Inferior parietal cortex (tissue), 1 donor: Measurements from ENCODE around the gene LRRC8E.
A peak's percentile ranks its signal among the peaks of the same experiment; 100 is the strongest.

ENCODE experiments used
- DNase-seq: peaks from one replicate; pipeline ENCODE4 v3.0.0-alpha.2; 2016; ENCODE audit errors: extremely low spot score

Gene LRRC8E

GRCh38 chr19:7932276-7932929, 44.1 kb downstream of the LRRC8E start:
- DNase-seq, result no peak

GRCh38 chr19:7932930-7933300, 44.6 kb downstream of the LRRC8E start:
- DNase-seq, result no peak

GRCh38 chr19:7933411-7933810, 45.1 kb downstream of the LRRC8E start:
- DNase-seq, result no peak

GRCh38 chr19:7933828-7934725, 45.8 kb downstream of the LRRC8E start:
- no peak for DNase-seq

- DNase-seq, result no peak
Observed at GRCh38 chr19:7934766-7935165, 46.5 kb downstream of the LRRC8E start.

- no peak for DNase-seq
Observed at GRCh38 chr19:7940841-7941240, 52.5 kb downstream of the LRRC8E start.

GRCh38 chr19:7941895-7942596, 53.7 kb downstream of the LRRC8E start:
- DNase-seq, result no peak

GRCh38 chr19:7942981-7943443, 54.7 kb downstream of the LRRC8E start:
- DNase-seq, result no peak

- peak; percentile 99 for DNase-seq
Observed at GRCh38 chr19:7943444-7944176, 55.3 kb downstream of the LRRC8E start, which contains the start of gene TIMM44. Gene TIMM44 (minus strand): TSS chr19:7943666. CDS start chr19:7943651, 15 bp downstream.

- peak; percentile 97 for DNase-seq
Observed at GRCh38 chr19:7944177-7944761, 56.0 kb downstream of the LRRC8E start.

GRCh38 chr19:7947939-7948338, 59.6 kb downstream of the LRRC8E start:
- DNase-seq, result no peak
